ENCODE measurements around the gene ORM1.
"Not testable (repeated sequence)": the region's sequence is repeated elsewhere in the genome, so short reads cannot be mapped to it uniquely, and the experiment has no call there.

Gene ORM1

GRCh38 chr9:114322831-114323531 lies at the start of gene ORM1:
ORM1 (plus strand) TSS chr9:114323098; CDS start chr9:114323134, 36 bp downstream.
- not testable (repeated sequence) for DNase-seq

DNA sequence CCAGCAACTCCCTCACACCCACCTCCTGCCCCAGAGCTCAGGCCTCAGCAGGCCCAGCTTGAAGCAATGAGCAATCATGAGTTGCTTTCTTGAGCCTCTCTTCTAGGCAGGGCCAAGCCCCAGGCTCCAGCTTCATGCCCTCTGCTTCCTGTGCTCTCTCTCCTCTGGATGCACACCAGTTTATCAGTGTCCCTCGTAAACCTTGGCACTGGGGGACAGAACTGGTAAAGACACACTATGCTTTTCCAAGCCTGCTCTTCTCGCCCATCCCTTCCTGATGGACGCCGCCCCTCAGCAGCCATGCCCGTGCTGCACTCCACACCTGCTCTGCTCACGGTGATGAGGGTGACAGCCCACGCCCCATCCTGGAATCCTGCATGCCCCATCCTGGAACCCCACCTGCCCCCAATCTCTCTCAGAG lies 49.4 kb upstream of the ORM1 start:
- no peak for DNase-seq

GRCh38 chr9:114274217-114274616 lies 48.7 kb upstream of the ORM1 start:
- no peak for DNase-seq

GRCh38 chr9:114275246-114276004 lies 47.5 kb upstream of the ORM1 start:
- DNase-seq, result no peak

- DNase-seq, result no peak
These were observed 45.7 kb upstream of the ORM1 start for GRCh38 chr9:114276908-114277821.

GRCh38 chr9:114278356-114278755 lies 44.5 kb upstream of the ORM1 start:
- DNase-seq, result no peak

- DNase-seq, result no peak
These were observed 43.9 kb upstream of the ORM1 start for GRCh38 chr9:114278881-114279570.

GRCh38 chr9:114279693-114280092 lies 43.2 kb upstream of the ORM1 start:
- DNase-seq, result no peak

- no peak for DNase-seq
These were observed 42.0 kb upstream of the ORM1 start for GRCh38 chr9:114280636-114281472.

DNA sequence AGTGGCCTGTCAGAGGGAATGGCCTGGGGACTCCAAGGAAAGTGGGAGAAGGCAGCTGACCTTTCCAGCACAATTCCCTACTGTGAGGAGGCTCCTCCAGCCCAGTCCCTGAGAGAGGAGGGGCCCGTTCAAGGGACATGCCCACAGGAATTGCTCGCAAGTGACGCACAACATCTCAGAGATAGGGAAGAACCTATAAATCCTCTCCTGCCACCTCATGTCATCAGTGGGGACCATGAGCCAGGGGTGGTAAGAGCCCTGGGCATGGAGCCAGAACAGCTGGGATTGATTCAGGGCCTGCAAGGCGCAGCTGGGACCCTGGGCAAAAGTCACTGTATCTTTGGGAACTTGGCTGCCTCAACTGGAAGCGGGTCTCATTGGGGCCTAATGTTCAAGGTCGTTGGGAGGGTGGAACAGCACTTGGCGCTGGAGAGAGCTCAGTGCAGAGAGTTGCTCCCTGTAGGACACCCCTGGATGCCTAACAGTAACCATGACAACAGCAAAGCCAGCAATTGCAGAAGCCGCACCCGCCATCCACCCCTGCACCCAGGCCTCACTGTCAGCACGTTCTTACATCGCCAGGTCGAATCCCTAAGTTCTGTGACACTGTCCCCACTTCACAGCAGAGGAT lies 41.3 kb upstream of the ORM1 start:
- DNase-seq, result no peak

DNA sequence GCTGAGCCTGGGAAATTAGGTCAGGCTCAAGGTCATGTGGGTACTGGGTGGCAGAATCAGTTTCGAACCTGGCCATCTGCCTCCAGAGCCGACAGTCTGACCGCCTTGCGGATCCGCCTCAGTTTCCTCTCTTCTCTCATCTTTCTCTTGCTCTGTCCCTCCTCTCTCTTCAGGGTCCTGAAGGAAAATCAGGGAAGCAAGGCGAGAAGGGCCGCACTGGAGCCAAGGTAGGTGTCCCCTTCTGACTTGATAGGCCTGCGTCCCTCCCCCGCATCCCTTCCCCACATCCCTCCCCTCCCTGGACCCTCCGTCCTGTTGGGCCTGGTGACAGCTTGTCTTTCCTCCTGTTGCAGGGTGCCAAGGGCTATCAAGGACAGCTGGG lies 40.8 kb upstream of the ORM1 start:
- DNase-seq, result no peak

GRCh38 chr9:114282507-114282906 lies 40.4 kb upstream of the ORM1 start:
- no peak for DNase-seq

- no peak for DNase-seq
These were observed 40.0 kb upstream of the ORM1 start for GRCh38 chr9:114282926-114283325.

GRCh38 chr9:114283551-114284111 lies 39.3 kb upstream of the ORM1 start:
- DNase-seq, result no peak

DNA sequence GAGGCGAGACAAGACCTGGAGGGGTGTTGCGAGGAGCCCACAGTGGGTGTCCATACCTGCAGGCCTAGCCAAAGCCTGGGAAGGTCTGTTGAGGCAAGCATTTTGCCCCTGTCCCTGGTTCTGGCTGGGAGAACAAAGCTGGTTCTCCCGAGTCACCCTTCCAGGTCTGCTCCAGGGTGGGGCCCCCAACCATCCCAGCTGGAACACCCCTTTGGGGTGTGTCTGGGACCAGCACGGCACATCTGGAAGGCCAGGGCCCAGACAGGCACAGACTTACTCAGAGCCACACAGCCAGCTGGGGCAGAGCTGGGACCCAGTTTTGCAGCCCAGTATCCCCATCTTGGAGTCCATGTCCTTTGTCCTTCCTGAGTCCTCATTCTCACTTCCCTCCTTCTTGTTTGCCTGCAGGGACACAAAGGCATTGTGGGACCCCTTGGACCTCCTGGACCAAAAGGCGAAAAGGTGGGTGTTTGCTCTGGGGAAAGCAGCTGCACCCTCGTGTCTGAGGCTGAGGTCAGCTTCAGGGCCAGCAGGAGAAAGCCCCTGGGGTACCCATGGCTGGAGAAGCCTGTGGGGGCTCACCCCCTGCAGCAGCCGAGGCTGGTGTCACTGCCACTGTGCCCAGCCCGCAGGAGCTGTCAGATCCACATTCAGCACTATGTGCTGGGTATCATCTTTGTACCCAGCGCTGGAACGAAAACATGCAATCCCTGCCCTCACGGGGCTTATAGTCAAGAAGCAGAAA lies 38.4 kb upstream of the ORM1 start:
- DNase-seq, result no peak

DNA sequence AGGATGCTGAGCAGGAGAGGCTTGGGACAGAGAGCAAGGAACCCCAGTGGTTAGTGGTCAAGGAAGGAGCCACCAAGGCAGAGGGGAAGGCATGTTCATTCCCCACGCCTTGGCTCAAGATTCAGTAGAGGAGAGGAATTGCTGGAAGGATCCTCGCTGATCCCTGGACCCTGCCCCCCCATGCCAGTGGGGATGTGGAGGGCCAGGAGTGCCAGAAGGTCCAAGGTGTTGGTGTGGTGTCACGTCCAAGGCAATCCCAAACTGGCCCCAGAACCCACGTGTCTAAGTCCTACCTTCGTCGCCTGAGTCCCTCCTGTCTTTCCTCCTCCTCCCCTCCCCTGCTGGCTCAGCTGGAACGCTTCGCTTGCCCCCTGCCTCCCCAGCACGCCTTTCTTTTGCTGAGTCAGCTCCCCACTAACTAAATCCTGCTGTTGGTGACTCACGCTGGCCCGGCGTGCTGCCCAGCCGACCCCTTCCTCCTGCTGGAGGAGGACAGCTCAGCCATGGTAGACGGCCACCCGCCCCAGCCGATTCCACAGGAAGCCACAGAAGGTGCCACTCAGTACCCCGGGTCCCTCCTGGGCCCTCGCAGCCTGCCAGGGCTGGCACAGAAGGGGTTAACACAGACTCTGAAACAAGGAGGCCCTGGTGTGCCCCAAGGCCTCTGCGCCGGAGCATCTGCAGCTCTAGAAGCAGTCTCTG lies 37.6 kb upstream of the ORM1 start:
- DNase-seq, result no peak

- no peak for DNase-seq
These were observed 36.7 kb upstream of the ORM1 start for GRCh38 chr9:114286146-114286679.

DNA sequence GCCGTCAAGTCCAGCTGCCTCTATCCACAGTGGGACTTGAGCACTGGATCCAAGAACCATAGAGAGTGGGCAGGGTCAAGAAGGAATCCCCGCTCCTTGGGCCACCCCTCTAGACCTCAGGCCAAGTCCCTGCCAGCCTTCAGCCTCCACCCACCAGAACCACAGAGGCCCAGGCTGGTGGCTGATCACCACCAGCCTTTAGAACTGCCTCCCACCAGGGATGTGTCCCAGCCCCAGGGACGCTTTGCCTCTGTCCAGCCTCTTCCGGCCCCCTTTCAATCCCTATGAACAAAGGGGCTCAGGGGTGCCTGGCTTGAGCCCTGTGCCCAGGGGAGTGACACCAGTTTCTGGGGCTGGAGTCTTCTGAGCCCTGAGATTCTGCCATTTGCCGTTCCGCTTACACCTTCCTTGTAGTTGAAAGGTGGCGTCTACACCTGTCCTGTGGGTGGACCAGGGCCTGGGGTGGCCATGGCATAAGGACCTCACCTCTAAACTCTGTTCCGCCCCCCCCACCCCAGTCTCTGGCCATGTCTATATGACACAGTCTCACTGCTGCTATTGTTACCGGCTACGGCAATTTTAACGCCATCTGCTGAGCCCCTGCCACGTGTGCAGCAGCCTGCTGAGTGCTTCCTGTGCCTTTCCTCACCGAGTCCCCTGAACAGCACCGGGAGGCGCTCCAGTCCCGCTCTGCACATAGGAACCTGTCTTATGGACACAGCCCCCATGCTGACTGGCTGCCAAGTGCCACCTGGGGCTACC lies 35.7 kb upstream of the ORM1 start:
- no peak for DNase-seq
